ENCODE measurements around the gene ITPRIP.

Gene ITPRIP

GRCh38 chr10:104309980-104310978 is 28.0 kb downstream of the ITPRIP start:
- DNase-seq (ENCODE audit: extremely low read depth in 1 of 2, low read depth in 1 of 2), result no peak

GRCh38 chr10:104308439-104308903 is 29.8 kb downstream of the ITPRIP start:
- no peak for DNase-seq (ENCODE audit: extremely low read depth in 1 of 2, low read depth in 1 of 2)

GRCh38 chr10:104307576-104308438 is 30.5 kb downstream of the ITPRIP start:
- DNase-seq (ENCODE audit: extremely low read depth in 1 of 2, low read depth in 1 of 2), result no peak

- DNase-seq (ENCODE audit: extremely low read depth in 1 of 2, low read depth in 1 of 2), result no peak
Measured at GRCh38 chr10:104306897-104307296, 31.4 kb downstream of the ITPRIP start.

- no peak for DNase-seq (ENCODE audit: extremely low read depth in 1 of 2, low read depth in 1 of 2)
Measured at GRCh38 chr10:104304927-104305326, 33.3 kb downstream of the ITPRIP start.

- DNase-seq (ENCODE audit: extremely low read depth in 1 of 2, low read depth in 1 of 2), result no peak
Measured at GRCh38 chr10:104304356-104304745, 33.9 kb downstream of the ITPRIP start.

- no peak for DNase-seq (ENCODE audit: extremely low read depth in 1 of 2, low read depth in 1 of 2)
Measured at GRCh38 chr10:104303594-104304355, 34.5 kb downstream of the ITPRIP start.

GRCh38 chr10:104301907-104302690 is 36.2 kb downstream of the ITPRIP start:
- no peak for DNase-seq (ENCODE audit: extremely low read depth in 1 of 2, low read depth in 1 of 2)

- DNase-seq (ENCODE audit: extremely low read depth in 1 of 2, low read depth in 1 of 2), result no peak
Measured at GRCh38 chr10:104300736-104301292, 37.5 kb downstream of the ITPRIP start.

GRCh38 chr10:104300002-104300735 is 38.1 kb downstream of the ITPRIP start:
- DNase-seq (ENCODE audit: extremely low read depth in 1 of 2, low read depth in 1 of 2), result no peak

- DNase-seq (ENCODE audit: extremely low read depth in 1 of 2, low read depth in 1 of 2), result no peak
Measured at GRCh38 chr10:104299031-104299904, 39.0 kb downstream of the ITPRIP start.

GRCh38 chr10:104297697-104298660 is 40.3 kb downstream of the ITPRIP start:
- DNase-seq (ENCODE audit: extremely low read depth in 1 of 2, low read depth in 1 of 2), result peak in 1 of 2 donors; percentile 24

GRCh38 chr10:104296687-104297436 is 41.4 kb downstream of the ITPRIP start:
- no peak for DNase-seq (ENCODE audit: extremely low read depth in 1 of 2, low read depth in 1 of 2)

GRCh38 chr10:104293781-104294321 is 44.4 kb downstream of the ITPRIP start:
- DNase-seq (ENCODE audit: extremely low read depth in 1 of 2, low read depth in 1 of 2), result no peak

- DNase-seq (ENCODE audit: extremely low read depth in 1 of 2, low read depth in 1 of 2), result no peak
Measured at GRCh38 chr10:104293011-104293410, 45.3 kb downstream of the ITPRIP start.

GRCh38 chr10:104291439-104291951 is 46.8 kb downstream of the ITPRIP start:
- DNase-seq (ENCODE audit: extremely low read depth in 1 of 2, low read depth in 1 of 2), result peak; percentile 68 to 73

All from stimulated activated CD8-positive, alpha-beta memory T cell treated with anti-CD3 and anti-CD28 coated beads, Interleukin-7, amount 100 ng/mL, for 48 hours (primary cell).